Adrenal gland (tissue), 12 donors: ENCODE results near the gene PRM1. TPM values are rescaled to one million over a fixed set of nuclear protein-coding genes. Genes with fewer than 3 reads are reported as not detected.
A peak's percentile ranks its signal among the peaks of the same experiment; 100 is the strongest.

Source experiments
- DNase-seq, 7 donors: peaks; one replicate each; pipeline ENCODE4 v3.0.0-alpha.2; 2019 to 2020
- H3K27ac ChIP-seq, 5 donors: fragments of 200-600 bp; sonication (generic) in 4 of 5; 1 replicate in 3 of 5; 2 replicates in 2 of 5; pipeline versions ENCODE4 v1.5.1 to v1.8.0; 2016 to 2020; ENCODE audit warnings: mild to moderate bottlenecking in 1 of 5
- H3K27me3 ChIP-seq: fragments of 200-600 bp; 2 replicates; pipeline ENCODE4 v1.8.0; 2021
- H3K36me3 ChIP-seq, 2 donors: fragments of 200-600 bp; replicated peaks in 1 of 2; 1 replicate in 1 of 2; 2 replicates in 1 of 2; pipeline versions ENCODE4 v1.5.1 to v1.8.0; 2018 to 2022
- H3K4me1 ChIP-seq, 2 donors: fragments of 200-600 bp; replicated peaks in 1 of 2; 1 replicate in 1 of 2; 2 replicates in 1 of 2; pipeline versions ENCODE4 v1.5.1 to v1.8.0; 2018 to 2021
- H3K4me3 ChIP-seq, 4 donors: fragments of 200-600 bp; sonication (generic) in 3 of 4; one replicate each; pipeline ENCODE4 v1.5.1; 2016 to 2018
- H3K9me3 ChIP-seq, 3 donors: fragments of 200-600 bp; sonication (generic) in 1 of 3; replicated peaks in 1 of 3; 1 replicate in 2 of 3; 2 replicates in 1 of 3; pipeline versions ENCODE4 v1.5.1 to v1.8.0; 2016 to 2021
- POLR2A ChIP-seq, 2 donors: fragments of 450-650 bp; IDR thresholded peaks; one replicate each; pipeline ENCODE4 v1.6.1; 2017; ENCODE audit warnings: antibody characterized with exemption in 2 of 2, mild to moderate bottlenecking in 2 of 2, moderate library complexity in 1 of 2
- WGBS, 4 donors: extraction: QIAGEN DNeasy Blood & Tissue Kit in 2 of 4; methylation state at CpG; one replicate each; pipeline versions ENCODE4 v1.1.5 to v1.1.7; 2013 to 2017; 5-methylcytosine and 5-hydroxymethylcytosine counted together
- intact Hi-C, 2 donors: fragments of 100-400 bp; cut with DNase I; formaldehyde crosslinking; loops; one replicate each; pipeline versions ENCODE4 v1.14.1 to v1.15.0; 2022 to 2023
- polyA plus RNA-seq, 3 donors: library from polyadenylated mRNA; stranded (reverse); fragments of 200-250 nt in 2 of 3; fragments of 350-450 nt in 1 of 3; fragmentation: Illumina TruSeq in 1 of 3; extraction: RNeasy Lipid Tissue Mini Kit (QIAGEN cat#74804) in 1 of 3; gene quantifications; one replicate each; pipeline ENCODE4 v1.2.3, GENCODE V29; 2013 to 2014
- total RNA-seq, 9 donors: library from RNA; depleted of rRNA in 4 of 9; stranded (reverse); fragments of >200 nt in 4 of 9; fragments of 120-200 nt in 1 of 9; fragmentation: NEBNext Ultra II Directional in 1 of 9; extraction: Animal tissue kit (Norgen Biotek cat#: 25700) in 1 of 9; gene quantifications; one replicate each; pipeline versions ENCODE4 v1.1.0 to v1.2.4, GENCODE V29; 2013 to 2023
- TF ChIP-seq, protein P1 (sequence below), 6 experiments: fragments of 450-650 bp in 4 of 6; fragments of 200-600 bp in 2 of 6; sonication (generic) in 1 of 6; IDR thresholded peaks; 1 replicate in 5 of 6; 2 replicates in 1 of 6; pipeline versions ENCODE4 v1.5.1 to v1.8.0; 2016 to 2021; ENCODE audit warnings: antibody characterized with exemption in 6 of 6, mild to moderate bottlenecking in 2 of 6, moderate library complexity in 1 of 6
- donor health status: healthy with polysubstance abuse.
- donor health status: Bipolar disorder and iron deficiency.
- donor health status: DM: yes; HTN: yes; CAD: no.
- donor health status: DM: no; HTN: no; CAD: no.
- donor health status: DM: no; HTN: no; CAD: no.
- donor health status: DM: yes; HTN: yes; CAD: no.

The PRM1 gene
- total and polyA plus RNA-seq, 12 donors: not detected

DNA sequence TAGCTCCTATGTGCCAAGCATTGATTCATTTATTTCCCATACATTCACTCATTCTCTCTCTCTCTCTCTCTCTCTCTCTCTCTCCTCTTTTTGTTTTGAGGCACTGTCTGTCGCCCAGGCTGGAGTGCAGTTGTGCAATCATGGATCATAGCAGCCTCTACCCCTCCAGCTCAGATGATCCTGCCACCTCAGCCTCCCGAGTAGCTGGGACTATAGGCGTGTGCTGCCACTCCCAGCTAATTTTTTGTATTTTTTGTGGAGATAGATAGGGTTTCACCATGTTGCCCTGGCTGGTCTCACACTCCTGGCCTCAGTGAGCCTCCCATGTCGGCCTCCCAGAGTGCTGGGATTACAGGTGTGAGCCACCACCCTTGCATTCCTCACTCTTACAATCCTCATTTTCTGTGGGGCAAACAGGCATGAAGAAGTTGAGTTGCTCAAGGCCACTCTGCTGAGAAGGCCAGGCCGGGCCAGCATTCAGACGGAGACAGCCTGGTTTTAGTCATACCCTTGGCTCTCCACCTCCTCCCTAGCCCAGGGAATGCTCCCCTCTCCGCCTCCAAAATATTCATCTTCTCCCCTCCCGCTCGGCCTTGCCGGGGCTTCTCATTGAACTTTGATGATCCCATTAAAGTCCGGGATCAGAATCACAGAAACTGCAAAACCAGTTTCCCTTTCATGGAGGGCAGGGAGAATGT is 4.1 kb downstream of the PRM1 start:
- H3K27ac ChIP-seq: no peak overlapping the region
- H3K4me3 ChIP-seq: no peak overlapping the region
- H3K9me3 ChIP-seq: no peaks in the 10 kb centered on the region
- H3K27me3 ChIP-seq: no peaks in the 10 kb centered on the region
- peak in 6 of 7 donors; percentile 35 to 67 (median 46) for DNase-seq
- WGBS, 4 donors: 52 to 66% (median 60%) methylated on average over 11 of the region's 11 CpGs
- H3K4me1 ChIP-seq: no peaks in the 10 kb centered on the region
- H3K36me3 ChIP-seq: no peaks in the 10 kb centered on the region
- intact Hi-C loops: no loop called here
- TF ChIP-seq POLR2A (IDR thresholded peaks at IDR 0.05): no peak
- TF ChIP-seq, protein P1, sequence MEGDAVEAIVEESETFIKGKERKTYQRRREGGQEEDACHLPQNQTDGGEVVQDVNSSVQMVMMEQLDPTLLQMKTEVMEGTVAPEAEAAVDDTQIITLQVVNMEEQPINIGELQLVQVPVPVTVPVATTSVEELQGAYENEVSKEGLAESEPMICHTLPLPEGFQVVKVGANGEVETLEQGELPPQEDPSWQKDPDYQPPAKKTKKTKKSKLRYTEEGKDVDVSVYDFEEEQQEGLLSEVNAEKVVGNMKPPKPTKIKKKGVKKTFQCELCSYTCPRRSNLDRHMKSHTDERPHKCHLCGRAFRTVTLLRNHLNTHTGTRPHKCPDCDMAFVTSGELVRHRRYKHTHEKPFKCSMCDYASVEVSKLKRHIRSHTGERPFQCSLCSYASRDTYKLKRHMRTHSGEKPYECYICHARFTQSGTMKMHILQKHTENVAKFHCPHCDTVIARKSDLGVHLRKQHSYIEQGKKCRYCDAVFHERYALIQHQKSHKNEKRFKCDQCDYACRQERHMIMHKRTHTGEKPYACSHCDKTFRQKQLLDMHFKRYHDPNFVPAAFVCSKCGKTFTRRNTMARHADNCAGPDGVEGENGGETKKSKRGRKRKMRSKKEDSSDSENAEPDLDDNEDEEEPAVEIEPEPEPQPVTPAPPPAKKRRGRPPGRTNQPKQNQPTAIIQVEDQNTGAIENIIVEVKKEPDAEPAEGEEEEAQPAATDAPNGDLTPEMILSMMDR (IDR thresholded peaks at IDR 0.05): no peak

DNA sequence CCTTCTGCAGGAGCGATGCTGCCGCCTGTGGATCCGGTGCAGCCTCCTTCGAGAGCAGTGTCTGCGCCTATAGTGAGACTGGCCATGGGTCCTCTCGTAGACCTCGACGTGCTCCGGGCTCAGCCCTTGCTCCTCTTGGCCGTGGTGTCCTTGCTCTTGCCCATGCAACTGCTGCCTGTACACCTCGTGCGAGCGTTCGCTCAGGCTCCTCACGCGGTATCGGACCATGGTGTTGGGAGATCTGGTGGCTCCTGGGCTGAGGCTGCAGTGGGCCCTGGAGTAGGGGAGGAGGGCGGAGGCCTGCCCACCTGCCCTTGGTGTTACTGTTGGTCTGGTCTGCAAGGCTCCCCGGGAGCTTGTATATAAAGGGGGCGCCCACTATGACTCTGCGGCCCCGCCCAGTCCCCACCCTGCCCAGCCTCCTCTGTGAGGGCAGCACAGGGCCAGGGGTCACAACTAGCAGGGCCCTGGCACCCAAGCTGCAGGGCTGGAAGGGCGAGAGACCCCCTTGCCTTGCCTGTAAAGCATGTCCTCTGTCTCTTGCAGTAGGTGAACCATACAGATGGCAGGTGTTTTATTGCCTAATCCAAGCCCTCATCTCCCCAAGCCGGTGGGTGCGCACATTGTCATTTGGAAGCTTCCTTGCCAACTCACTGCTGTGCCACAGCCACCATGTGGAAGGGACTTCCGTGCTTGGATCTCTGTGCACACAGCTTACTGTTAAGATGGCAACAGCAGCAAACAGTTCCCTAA is 4.8 kb downstream of the PRM1 start, which contains the start of gene PRM2:
TSS of gene PRM2 (minus strand) at position 338 of the 753 bp plus-strand sequence. CDS start at position 228, 110 bp downstream.
- H3K27ac ChIP-seq: no peak within 1 kb of the TSS
- no peaks in the 10 kb centered on the region for H3K36me3 ChIP-seq
- DNase-seq: no peak
- no peaks in the 10 kb centered on the region for H3K27me3 ChIP-seq
- H3K9me3 ChIP-seq: no peaks in the 10 kb centered on the region
- WGBS, 4 donors: 91 to 96% (median 94%) methylated on average over 8 to 26 of the region's 26 CpGs
- H3K4me3 ChIP-seq: no peak within 1 kb of the TSS
- intact Hi-C loops: no loop called here
- TF ChIP-seq, protein P1 (IDR thresholded peaks at IDR 0.05): no peak
- TF ChIP-seq POLR2A (IDR thresholded peaks at IDR 0.05): no peak
- H3K4me1 ChIP-seq: no peaks in the 10 kb centered on the region

DNA sequence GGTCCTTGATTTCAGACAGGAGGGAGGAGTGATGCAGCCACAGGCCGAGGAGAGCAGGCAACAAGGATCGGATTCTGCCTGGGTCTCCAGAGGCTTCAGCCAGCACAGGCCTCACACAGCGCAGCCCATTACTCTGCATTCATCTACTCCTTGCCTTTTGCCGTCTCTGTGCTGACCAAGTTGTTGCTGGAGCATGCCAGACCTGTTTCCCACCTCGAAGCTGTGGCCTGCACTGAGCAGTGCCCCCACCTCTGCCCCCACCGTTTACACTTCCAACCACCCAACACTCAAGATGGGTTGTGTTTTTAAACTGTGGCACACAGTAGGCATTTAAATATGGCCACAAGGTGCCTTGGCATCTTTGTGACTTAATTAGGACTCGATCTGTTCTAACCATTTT is 6.2 kb downstream of the PRM1 start:
- H3K27ac ChIP-seq: no peak overlapping the region
- H3K9me3 ChIP-seq: no peaks in the 10 kb centered on the region
- H3K4me1 ChIP-seq: no peaks in the 10 kb centered on the region
- 93 to 98% (median 96%) methylated on average over 7 of the region's 7 CpGs for WGBS, 4 donors
- no peak for DNase-seq
- no peak overlapping the region for H3K4me3 ChIP-seq
- TF ChIP-seq, protein P1 (IDR thresholded peaks at IDR 0.05): no peak
- no peak for TF ChIP-seq POLR2A (IDR thresholded peaks at IDR 0.05)
- intact Hi-C loops: no loop called here
- H3K27me3 ChIP-seq: no peaks in the 10 kb centered on the region
- no peaks in the 10 kb centered on the region for H3K36me3 ChIP-seq

DNA sequence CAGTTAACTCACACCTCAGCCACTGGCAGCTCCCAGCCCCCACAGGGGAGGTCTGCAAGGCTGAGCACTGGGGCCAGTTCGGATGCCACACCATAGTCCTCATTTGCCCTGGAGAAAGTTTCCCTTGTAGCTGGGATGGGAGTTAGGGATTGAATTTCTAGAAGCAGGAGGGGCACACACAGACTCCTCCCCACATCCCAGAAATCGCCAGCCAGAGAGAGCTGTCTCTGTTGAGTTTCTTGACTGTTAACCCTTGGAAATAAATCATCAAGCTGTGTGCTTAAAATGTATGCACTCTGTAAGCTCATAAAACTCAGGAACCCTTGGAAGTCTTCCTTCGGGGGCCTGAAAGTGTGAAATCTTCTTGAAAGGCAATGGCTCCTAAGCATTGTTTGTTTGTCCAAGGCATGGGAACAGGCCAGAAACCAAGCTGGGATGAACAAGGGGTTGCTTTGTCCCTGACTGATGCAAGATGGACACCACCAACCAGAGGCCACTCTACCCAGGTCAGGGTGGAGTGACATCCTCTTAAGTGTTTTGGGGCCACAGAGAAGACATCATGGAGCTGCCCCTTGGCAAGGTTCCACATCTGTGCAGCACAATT is 7.3 kb downstream of the PRM1 start:
- no peaks in the 10 kb centered on the region for H3K4me1 ChIP-seq
- H3K36me3 ChIP-seq: no peaks in the 10 kb centered on the region
- intact Hi-C loops: no loop called here
- no peak for DNase-seq
- no peaks in the 10 kb centered on the region for H3K9me3 ChIP-seq
- no peak overlapping the region for H3K27ac ChIP-seq
- no peaks in the 10 kb centered on the region for H3K27me3 ChIP-seq
- TF ChIP-seq POLR2A (IDR thresholded peaks at IDR 0.05): no peak
- TF ChIP-seq, protein P1 (IDR thresholded peaks at IDR 0.05): no peak
- WGBS, 4 donors: 75 to 80% (median 78%) methylated on average over 2 to 3 of the region's 3 CpGs
- no peak overlapping the region for H3K4me3 ChIP-seq
